BJ (cell line): ENCODE measurements around the gene IDH1. TPM values are rescaled to one million over a fixed set of nuclear protein-coding genes. Genes with fewer than 3 reads are reported as not detected.
"Not testable (repeated sequence)": the region's sequence is repeated elsewhere in the genome, so short reads cannot be mapped to it uniquely, and the experiment has no call there.

Experiments
- CTCF ChIA-PET: fragments of 350-600 bp; formaldehyde crosslinking; extraction: SDS; loops from one replicate; lab custom pipeline; 2021; ENCODE audit warnings: antibody characterized with exemption, inconsistent platforms; lab: Yijun Ruan, JAX
- POLR2A ChIA-PET: fragments of 300-600 bp; sonication (Branson Sonifier 250); formaldehyde crosslinking; extraction: SDS; loops from one replicate; lab custom pipeline; 2021; ENCODE audit warnings: antibody characterized with exemption; lab: Charles Lee
- DNase-seq: peaks from one replicate; pipeline ENCODE4 v3.0.0-alpha.2; 2011; ENCODE audit warnings: low read depth
- H3K27me3 ChIP-seq: 2 replicates; pipeline ENCODE4 v1.6.0; 2011; ENCODE audit warnings: low read length; ENCODE audit not compliant: control insufficient read depth, insufficient read depth
- H3K36me3 ChIP-seq: 2 replicates; pipeline ENCODE4 v1.5.1; 2011; ENCODE audit warnings: low read length; ENCODE audit not compliant: control insufficient read depth, insufficient read depth
- H3K4me3 ChIP-seq: 2 replicates; pipeline ENCODE4 v1.5.1; 2011; ENCODE audit warnings: low read depth, mild to moderate bottlenecking, control low read depth, low read length
- CTCF ChIP-seq: IDR thresholded peaks from 2 replicates; pipeline ENCODE4 v1.5.1; 2011; ENCODE audit warnings: low read depth, mild to moderate bottlenecking, control low read depth, inconsistent platforms, low read length, moderate library complexity; ENCODE audit not compliant: insufficient read depth
- polyA plus RNA-seq: library from polyadenylated mRNA; depleted of rRNA; stranded (reverse); fragments of >200 nt; gene quantifications from 2 replicates; pipeline ENCODE4 v1.2.3, GENCODE V29; 2011

Gene IDH1
- polyA plus RNA-seq, 1 experiment: 41.9 TPM

- CTCF ChIA-PET: interaction anchor here (1.1 to 2.5 kb wide), 2 partner anchors 13 to 17 kb away, joined by 3 to 15 read pairs; partner anchors contain the start of gene IDH1
- no peaks in the 10 kb centered on the region for H3K36me3 ChIP-seq
These were observed 12.1 kb upstream of the IDH1 start for GRCh38 chr2:208266936-208267335.

GRCh38 chr2:208266553-208266893, 11.7 kb upstream of the IDH1 start:
- no peak for DNase-seq
- CTCF ChIA-PET: interaction anchor here (1.1 to 2.5 kb wide), 3 partner anchors 12 to 18 kb away, joined by 3 to 15 read pairs (median 3); partner anchors contain the start of gene IDH1
- Histone ChIP-seq H3K4me3 (peak overlapping the region; percentile 84), H3K36me3 (no peaks in the 10 kb centered on the region), H3K27me3 (no peaks in the 10 kb centered on the region)
- no peak for TF ChIP-seq CTCF
- POLR2A ChIA-PET: interaction anchor here (0.7 kb wide), 1 partner anchor 477 kb away, joined by 3 read pairs; no protein-coding TSS in a partner anchor

More at GRCh38 chr2:208266936-208267335, 12.1 kb upstream of the IDH1 start:
- Histone ChIP-seq H3K4me3 (peak overlapping the region; percentile 84), H3K27me3 (no peaks in the 10 kb centered on the region)
- POLR2A ChIA-PET: interaction anchor here (0.7 kb wide), 1 partner anchor 478 kb away, joined by 3 read pairs; no protein-coding TSS in a partner anchor
- no peak for TF ChIP-seq CTCF
- DNase-seq: no peak

- peak; percentile 92 for DNase-seq
- no peak for TF ChIP-seq CTCF
- CTCF ChIA-PET: interaction anchor here (1.1 to 2.5 kb wide), 3 partner anchors 12 to 18 kb away, joined by 3 to 15 read pairs (median 3); partner anchors contain the start of gene IDH1
- peak within 1 kb of the TSS; percentile 84 for H3K4me3 ChIP-seq
- H3K36me3 ChIP-seq: no peaks in the 10 kb centered on the region
- POLR2A ChIA-PET: interaction anchor here (0.7 kb wide), 1 partner anchor 477 kb away, joined by 3 read pairs; no protein-coding TSS in a partner anchor
- no peaks in the 10 kb centered on the region for H3K27me3 ChIP-seq
These were observed 11.1 kb upstream of the IDH1 start, which contains the start of gene PIKFYVE for GRCh38 chr2:208265801-208266552. PIKFYVE (plus strand) TSS chr2:208266255; CDS start chr2:208271520, 5,265 bp downstream.

GRCh38 chr2:208265371-208265800, 10.5 kb upstream of the IDH1 start:
- Histone ChIP-seq H3K27me3 (no peaks in the 10 kb centered on the region), H3K4me3 (peak overlapping the region; percentile 84), H3K36me3 (no peaks in the 10 kb centered on the region)
- CTCF ChIA-PET: interaction anchor here (0.9 to 2.5 kb wide), 3 partner anchors 11 to 90 kb away, joined by 3 to 15 read pairs (median 3); partner anchors contain the start of gene IDH1
- POLR2A ChIA-PET: no interaction called here
- no peak for DNase-seq
- TF ChIP-seq CTCF: no peak

GRCh38 chr2:208256849-208257813, 2.3 kb upstream of the IDH1 start:
- H3K27me3 ChIP-seq, H3K4me3 ChIP-seq, POLR2A ChIA-PET, H3K36me3 ChIP-seq, DNase-seq: not testable (repeated sequence)
- CTCF ChIA-PET: interaction anchor here (1.0 to 3.2 kb wide), 3 partner anchors 14 to 217 kb away, joined by 4 to 11 read pairs (median 4); no protein-coding TSS in a partner anchor
